H1 (cell line): ENCODE data around the gene ITGA8. TPM values are rescaled to one million over a fixed set of nuclear protein-coding genes. Genes with fewer than 3 reads are reported as not detected.

Experiments used
- CTCF ChIA-PET: fragments of 300-600 bp; sonication (Branson Sonifier 250); formaldehyde crosslinking; loops from one replicate; lab custom pipeline; 2021; ENCODE audit not compliant: partially characterized antibody; lab: Charles Lee
- POLR2A ChIA-PET: fragments of 300-600 bp; sonication (Branson Sonifier 250); formaldehyde crosslinking; loops from one replicate; lab custom pipeline; 2021; ENCODE audit warnings: inconsistent platforms; ENCODE audit not compliant: partially characterized antibody; lab: Charles Lee
- DNase-seq, 2 experiments: peaks; one replicate each; pipeline versions ENCODE4 v3.0.0 to v3.0.0-alpha.2; 2010 to 2022; ENCODE audit warnings: low spot score in 2 of 2, low read depth in 1 of 2, mixed read lengths in 1 of 2
- FAIRE-seq: peaks from 2 replicates; lab custom pipeline; 2011; peaks lifted over from hg19 to GRCh38; lab: Jason Lieb, UNC
- H2AFZ ChIP-seq: 2 replicates; pipeline ENCODE4 v1.8.1; 2012; ENCODE audit warnings: low read length, inconsistent platforms
- H2AK5ac ChIP-seq: 2 replicates; pipeline ENCODE4 v1.6.1; 2013; ENCODE audit warnings: low read depth, low read length
- H2BK120ac ChIP-seq: replicated peaks from 2 replicates; pipeline ENCODE3; 2013; ENCODE audit warnings: low read depth, low read length, inconsistent platforms
- H2BK12ac ChIP-seq: 2 replicates; pipeline ENCODE4 v1.6.1; 2013; ENCODE audit warnings: low read depth, low read length
- H2BK15ac ChIP-seq: 2 replicates; pipeline ENCODE4 v1.6.1; 2013; ENCODE audit warnings: low read length
- H2BK20ac ChIP-seq: 2 replicates; pipeline ENCODE4 v1.6.1; 2013; ENCODE audit warnings: low read length
- H2BK5ac ChIP-seq: 2 replicates; pipeline ENCODE4 v1.6.1; 2013; ENCODE audit warnings: low read depth, low read length
- H3K14ac ChIP-seq: 2 replicates; pipeline ENCODE4 v1.6.1; 2013; ENCODE audit warnings: inconsistent platforms; ENCODE audit not compliant: insufficient read length
- H3K18ac ChIP-seq: 2 replicates; pipeline ENCODE4 v1.6.1; 2013; ENCODE audit warnings: low read length; ENCODE audit errors: extremely low read depth
- H3K23ac ChIP-seq: 2 replicates; pipeline ENCODE4 v1.6.1; 2013; ENCODE audit warnings: inconsistent platforms; ENCODE audit not compliant: insufficient read length
- H3K23me2 ChIP-seq: 2 replicates; pipeline ENCODE4 v1.6.1; 2013; ENCODE audit warnings: low read depth, low read length
- H3K27ac ChIP-seq: 2 replicates; pipeline ENCODE4 v1.6.1; 2011; ENCODE audit warnings: low read depth, low read length, inconsistent platforms
- H3K27me3 ChIP-seq, 4 experiments: replicated peaks in 1 of 4; 1 replicate in 1 of 4; 2 replicates in 3 of 4; pipeline versions ENCODE4 v1.6.1 to v1.8.1; 2011 to 2013; ENCODE audit warnings: low read length in 3 of 4, mild to moderate bottlenecking in 3 of 4, inconsistent platforms in 2 of 4, mixed read lengths in 2 of 4, moderate library complexity in 1 of 4; ENCODE audit not compliant: control insufficient read depth in 3 of 4, insufficient read depth in 3 of 4; ENCODE audit errors: extremely low read depth in 1 of 4
- H3K36me3 ChIP-seq, 4 experiments: 2 replicates each; pipeline versions ENCODE4 v1.6.1 to v1.8.1; 2011 to 2013; ENCODE audit warnings: mild to moderate bottlenecking in 4 of 4, low read length in 3 of 4, moderate library complexity in 2 of 4, control low read depth in 1 of 4, inconsistent platforms in 1 of 4; ENCODE audit not compliant: insufficient read depth in 4 of 4, control insufficient read depth in 2 of 4
- H3K4ac ChIP-seq: replicated peaks from 2 replicates; pipeline ENCODE3; 2013; ENCODE audit warnings: low read length, low read depth, mixed read lengths, inconsistent platforms; ENCODE audit not compliant: insufficient read length
- H3K4me1 ChIP-seq, 4 experiments: replicated peaks in 1 of 4; 1 replicate in 1 of 4; 2 replicates in 3 of 4; pipeline versions ENCODE4 v1.6.1 to v1.8.1; 2011 to 2013; ENCODE audit warnings: low read length in 3 of 4, inconsistent platforms in 2 of 4, mixed read lengths in 1 of 4; ENCODE audit not compliant: insufficient read depth in 4 of 4, control insufficient read depth in 3 of 4
- H3K4me2 ChIP-seq, 2 experiments: 2 replicates each; pipeline versions ENCODE4 v1.6.1 to v1.8.1; 2011 to 2013; ENCODE audit warnings: low read depth in 2 of 2, low read length in 2 of 2, control low read depth in 1 of 2, inconsistent platforms in 1 of 2, mild to moderate bottlenecking in 1 of 2; ENCODE audit not compliant: insufficient read depth in 1 of 2
- H3K4me3 ChIP-seq, 4 experiments: fragments of 200-600, 300-600 bp in 1 of 4; sonication (generic), shearing (Covaris generic), sonication (Bioruptor Twin) in 1 of 4; 2 replicates each; pipeline versions ENCODE4 v1.5.1 to v1.8.1; 2011 to 2016; ENCODE audit warnings: low read length in 4 of 4, low read depth in 3 of 4, control low read depth in 2 of 4, inconsistent platforms in 2 of 4, mild to moderate bottlenecking in 2 of 4, mixed read lengths in 1 of 4, moderate library complexity in 1 of 4; ENCODE audit not compliant: insufficient read depth in 2 of 4; ENCODE audit errors: extremely low read depth in 1 of 4
- H3K56ac ChIP-seq: replicated peaks from 2 replicates; pipeline ENCODE3; 2013; ENCODE audit warnings: low read depth, mild to moderate bottlenecking, mixed read lengths, low read length, inconsistent platforms; ENCODE audit not compliant: insufficient read length
- H3K79me1 ChIP-seq: 2 replicates; pipeline ENCODE4 v1.6.1; 2013; ENCODE audit warnings: low read depth, low read length, control low read depth
- H3K79me2 ChIP-seq, 2 experiments: 2 replicates each; pipeline versions ENCODE4 v1.6.1 to v1.8.1; 2012 to 2013; ENCODE audit warnings: low read length in 2 of 2, mild to moderate bottlenecking in 2 of 2, inconsistent platforms in 1 of 2; ENCODE audit not compliant: insufficient read depth in 2 of 2, control insufficient read depth in 1 of 2
- H3K9ac ChIP-seq, 4 experiments: replicated peaks in 1 of 4; 1 replicate in 1 of 4; 2 replicates in 3 of 4; pipeline versions ENCODE4 v1.6.1 to v1.8.1; 2011 to 2013; ENCODE audit warnings: low read depth in 3 of 4, low read length in 3 of 4, control low read depth in 2 of 4, mild to moderate bottlenecking in 2 of 4, moderate library complexity in 2 of 4, inconsistent platforms in 1 of 4; ENCODE audit errors: extremely low read depth in 1 of 4
- H3K9me3 ChIP-seq, 2 experiments: 2 replicates each; pipeline versions ENCODE4 v1.6.1 to v1.8.1; 2012 to 2013; ENCODE audit warnings: mild to moderate bottlenecking in 2 of 2, moderate library complexity in 2 of 2, control low read depth in 1 of 2, inconsistent platforms in 1 of 2, low read depth in 1 of 2, low read length in 1 of 2, mixed read lengths in 1 of 2; ENCODE audit not compliant: insufficient read depth in 2 of 2
- H4K20me1 ChIP-seq, 2 experiments: replicated peaks in 1 of 2; 2 replicates each; pipeline versions ENCODE3 to v1.8.1; 2011 to 2013; ENCODE audit warnings: inconsistent platforms in 2 of 2, low read length in 2 of 2, mild to moderate bottlenecking in 1 of 2; ENCODE audit not compliant: insufficient read depth in 2 of 2, control insufficient read depth in 1 of 2
- H4K5ac ChIP-seq: 2 replicates; pipeline ENCODE4 v1.6.1; 2013; ENCODE audit warnings: low read length, low read depth, mixed read lengths, inconsistent platforms; ENCODE audit not compliant: insufficient read length
- H4K8ac ChIP-seq: 2 replicates; pipeline ENCODE4 v1.8.0; 2013; ENCODE audit warnings: mild to moderate bottlenecking, moderate library complexity, low read length, inconsistent platforms; ENCODE audit not compliant: insufficient read depth; ENCODE audit errors: extremely low read depth
- H4K91ac ChIP-seq: replicated peaks from 2 replicates; pipeline ENCODE3; 2013; ENCODE audit warnings: low read length, mixed read lengths, inconsistent platforms; ENCODE audit not compliant: insufficient read length
- BACH1 ChIP-seq: IDR thresholded peaks from 2 replicates; pipeline ENCODE4 v1.6.1; 2012; ENCODE audit warnings: low read length, improper control_type of control experiment
- CBX5 ChIP-seq: fragments of 300-800, 300-1000 bp; sonication (generic); IDR thresholded peaks from 2 replicates; pipeline ENCODE4 v1.7.1; 2016; ENCODE audit warnings: antibody characterized with exemption, low read length, low read depth
- EZH2 ChIP-seq: fragments of 200-600 bp; sonication (generic); IDR thresholded peaks from 2 replicates; pipeline ENCODE4 v1.7.1; 2012; ENCODE audit warnings: low read depth, mild to moderate bottlenecking, moderate library complexity, low read length, inconsistent platforms; ENCODE audit not compliant: severe bottlenecking
- FOSL1 ChIP-seq: IDR thresholded peaks from 2 replicates; pipeline ENCODE4 v1.6.1; 2011; ENCODE audit warnings: mild to moderate bottlenecking, low read depth, low read length, moderate library complexity; ENCODE audit not compliant: insufficient read depth
- JUN ChIP-seq: IDR thresholded peaks from 2 replicates; pipeline ENCODE4 v1.6.1; 2011; ENCODE audit warnings: low read depth, mild to moderate bottlenecking, improper control_type of control experiment, low read length
- KDM4A ChIP-seq: IDR thresholded peaks from one replicate; pipeline ENCODE4 v1.7.1; 2012; ENCODE audit warnings: low read depth, mild to moderate bottlenecking, moderate library complexity, low read length, inconsistent platforms; ENCODE audit not compliant: severe bottlenecking
- POLR2A ChIP-seq, 2 experiments: IDR thresholded peaks; 1 replicate in 1 of 2; 2 replicates in 1 of 2; pipeline ENCODE4 v1.6.1; 2011; ENCODE audit warnings: low read depth in 2 of 2, low read length in 2 of 2, mild to moderate bottlenecking in 2 of 2; ENCODE audit errors: control extremely low read depth in 1 of 2
- POLR2AphosphoS5 ChIP-seq: IDR thresholded peaks from 2 replicates; pipeline ENCODE4 v1.6.1; 2011; ENCODE audit warnings: low read depth, low read length
- RXRA ChIP-seq: IDR thresholded peaks from 2 replicates; pipeline ENCODE4 v1.6.1; 2011; ENCODE audit warnings: low read depth, mild to moderate bottlenecking, low read length, moderate library complexity; ENCODE audit not compliant: insufficient read depth
- TAF1 ChIP-seq: IDR thresholded peaks from 2 replicates; pipeline ENCODE4 v1.6.1; 2011; ENCODE audit warnings: mild to moderate bottlenecking, low read depth, low read length
- ZNF274 ChIP-seq: IDR thresholded peaks from 2 replicates; pipeline ENCODE4 v1.7.0; 2012; ENCODE audit warnings: low read length, borderline replicate concordance; ENCODE audit errors: extremely low read depth
- WGBS, 2 experiments: shearing (Covaris generic) in 1 of 2; methylation state at CpG; one replicate each; pipeline versions ENCODE4 v1.1.6 to v1.1.7; 2013 to 2015; ENCODE audit warnings: low lambda C conversion rate in 2 of 2, mixed read lengths in 2 of 2, inconsistent platforms in 1 of 2, low coverage in 1 of 2, missing lambda C conversion rate in 1 of 2; ENCODE audit not compliant: insufficient replicate concordance in 2 of 2, insufficient coverage in 1 of 2, insufficient read length in 1 of 2; ENCODE audit errors: extremely low coverage in 1 of 2, missing lambda C conversion rate in 1 of 2; 5-methylcytosine and 5-hydroxymethylcytosine counted together
- polyA plus RNA-seq, 7 experiments: library from polyadenylated mRNA; depleted of rRNA in 3 of 7; stranded (reverse) in 5 of 7; unstranded in 2 of 7; fragments of >200 nt in 5 of 7; fragments of 200-250 nt in 2 of 7; gene quantifications; 1 replicate in 5 of 7; 2 replicates in 1 of 7; 4 replicates in 1 of 7; pipeline versions ENCODE4 v1.2.1 to v1.2.3, GENCODE V29; 2011 to 2013; ENCODE audit warnings: missing spikeins in 2 of 7, mixed read lengths in 2 of 7
- total RNA-seq: library from RNA; stranded (reverse); fragmentation: NEBNext Ultra II Directional; extraction: Animal tissue kit (Norgen Biotek cat#: 25700); gene quantifications from 2 replicates; pipeline ENCODE4 v1.2.1, GENCODE V29; 2021

Gene ITGA8
- total and polyA plus RNA-seq, 2 of the 8 experiments (the other 6 are each of a cell fraction or from before 2014, with no cell fraction given), result not detected

GRCh38 chr10:15719049-15719898 is 448 bp downstream of the ITGA8 start:
- no peak overlapping the region for H3K23ac ChIP-seq
- no peaks in the 10 kb centered on the region for H3K79me2 ChIP-seq
- no peak overlapping the region for H2AK5ac ChIP-seq
- no peak overlapping the region for H3K9ac ChIP-seq
- DNase-seq (peak in 1 of 2 experiments; percentile 72), FAIRE-seq (peak; percentile 55)
- peak overlapping the region; percentile 72; the same call in 1 of the 2 replicates for H2AFZ ChIP-seq
- H3K9me3 ChIP-seq, result no peaks in the 10 kb centered on the region
- no peak overlapping the region for H3K18ac ChIP-seq
- H2BK20ac ChIP-seq, result no peak overlapping the region
- H2BK15ac ChIP-seq, result no peak overlapping the region
- ChIA-PET CTCF (interaction anchor here (0.6 to 5.8 kb wide), 44 partner anchors 9 to 1743 kb away, joined by 3 to 37 read pairs (median 5); no protein-coding TSS in a partner anchor), POLR2A (interaction anchor here (0.6 kb wide), 1 partner anchor 501 kb away, joined by 3 read pairs; no protein-coding TSS in a partner anchor)
- no peak overlapping the region for H2BK120ac ChIP-seq
- no peak overlapping the region for H3K56ac ChIP-seq
- H3K4ac ChIP-seq, result no peak overlapping the region
- no peak overlapping the region for H4K5ac ChIP-seq
- peaks cover 11% of the 10 kb centered on the region; the same call in 1 of the 2 replicates for H3K23me2 ChIP-seq
- no peak overlapping the region for H4K91ac ChIP-seq
- peaks cover 0 to 1% of the 10 kb centered on the region in 2 experiments for H4K20me1 ChIP-seq
- no peak overlapping the region for H3K27ac ChIP-seq
- 6% methylated on average over 26 of the region's 67 CpGs; no CpG with 5 or more reads in 1 of the 2 experiments for WGBS, 2 experiments
- H3K4me3 ChIP-seq, result peak overlapping the region; percentile 30 to 67 (median 40)
- H3K79me1 ChIP-seq, result no peaks in the 10 kb centered on the region
- H3K36me3 ChIP-seq, result no peaks in the 10 kb centered on the region
- H3K4me1 ChIP-seq, result peaks cover 0 to 5% (median 1%) of the 10 kb centered on the region in 4 experiments; a peak in 3 of 7 replicates
- no peak overlapping the region for H3K14ac ChIP-seq
- peak overlapping the region; percentile 35; the same call in 1 of the 2 replicates for H4K8ac ChIP-seq
- H3K4me2 ChIP-seq, result peak overlapping the region; percentile 90 to 98
- no peak overlapping the region for H2BK12ac ChIP-seq
- peaks cover 10 to 32% (median 25%) of the 10 kb centered on the region in 4 experiments for H3K27me3 ChIP-seq
- no peak overlapping the region for H2BK5ac ChIP-seq
- TF ChIP-seq CBX5 (no peak), FOSL1 (no peak), JUN (no peak), POLR2AphosphoS5 (no peak), RXRA (no peak), TAF1 (no peak), POLR2A (IDR thresholded peaks at IDR 0.05; ENCODE audit: control extremely low read depth in 1 of 2, low read depth in 2 of 2, low read length in 2 of 2) (no peak), EZH2 (peak; percentile 78), ZNF274 (no peak), BACH1 (no peak), KDM4A (peak; percentile 65)
